22Rv1 (cell line): ENCODE results near the gene MEIS1.

ENCODE experiments used
- H3K27ac ChIP-seq: fragments of 450-650 bp; 2 replicates; pipeline ENCODE4 v1.5.1; 2017
- CTCF ChIP-seq: fragments of 450-650 bp; IDR thresholded peaks from 2 replicates; pipeline ENCODE4 v1.5.1; 2017; ENCODE audit warnings: mild to moderate bottlenecking
- ZFX ChIP-seq: fragments of 450-650 bp; IDR thresholded peaks from 2 replicates; pipeline ENCODE4 v1.6.1; 2017; ENCODE audit warnings: antibody characterized with exemption, borderline replicate concordance

MEIS1 gene

GRCh38 chr2:66427300-66427699 lies 7.6 kb upstream of the MEIS1 start:
- no peak overlapping the region for H3K27ac ChIP-seq
- TF ChIP-seq ZFX (no peak), CTCF (no peak)

GRCh38 chr2:66428986-66429612 lies 5.8 kb upstream of the MEIS1 start:
- no peak overlapping the region for H3K27ac ChIP-seq
- peak; percentile 90 for TF ChIP-seq CTCF
- no peak for TF ChIP-seq ZFX

- TF ChIP-seq CTCF, result no peak
- no peak overlapping the region for H3K27ac ChIP-seq
These were observed 5.0 kb upstream of the MEIS1 start for GRCh38 chr2:66429693-66430504.

GRCh38 chr2:66430505-66431273 lies 4.2 kb upstream of the MEIS1 start:
- no peak for TF ChIP-seq ZFX
- no peak for TF ChIP-seq CTCF
- no peak overlapping the region for H3K27ac ChIP-seq

- no peak for TF ChIP-seq CTCF
- no peak for TF ChIP-seq ZFX
- no peak overlapping the region for H3K27ac ChIP-seq
These were observed 3.7 kb upstream of the MEIS1 start for GRCh38 chr2:66431274-66431642.

GRCh38 chr2:66431846-66432587 lies 2.9 kb upstream of the MEIS1 start:
- no peak for TF ChIP-seq ZFX
- no peak overlapping the region for H3K27ac ChIP-seq
